Neural cell (in vitro differentiated cells): Measurements from ENCODE around the gene RCC1.
"Not testable (repeated sequence)": the region's sequence is repeated elsewhere in the genome, so short reads cannot be mapped to it uniquely, and the experiment has no call there.

Source experiments
- POLR2AphosphoS5 ChIP-seq: IDR thresholded peaks from 2 replicates; pipeline ENCODE4 v1.6.1; 2012
- RAD21 ChIP-seq: fragments of 450-650 bp; conservative IDR thresholded peaks from 2 replicates; pipeline ENCODE4 v1.6.1; 2014; ENCODE audit warnings: antibody characterized with exemption, mild to moderate bottlenecking, moderate library complexity
- SMC3 ChIP-seq: fragments of 450-650 bp; conservative IDR thresholded peaks from 2 replicates; pipeline ENCODE4 v1.6.1; 2014; ENCODE audit warnings: antibody characterized with exemption, mild to moderate bottlenecking, moderate library complexity; ENCODE audit not compliant: poor library complexity
- TF ChIP-seq, protein P1 (sequence below): fragments of 450-650 bp; IDR thresholded peaks from 2 replicates; pipeline ENCODE4 v1.5.1; 2014; ENCODE audit warnings: antibody characterized with exemption, mild to moderate bottlenecking, moderate library complexity; ENCODE audit not compliant: poor library complexity, severe bottlenecking

DNA sequence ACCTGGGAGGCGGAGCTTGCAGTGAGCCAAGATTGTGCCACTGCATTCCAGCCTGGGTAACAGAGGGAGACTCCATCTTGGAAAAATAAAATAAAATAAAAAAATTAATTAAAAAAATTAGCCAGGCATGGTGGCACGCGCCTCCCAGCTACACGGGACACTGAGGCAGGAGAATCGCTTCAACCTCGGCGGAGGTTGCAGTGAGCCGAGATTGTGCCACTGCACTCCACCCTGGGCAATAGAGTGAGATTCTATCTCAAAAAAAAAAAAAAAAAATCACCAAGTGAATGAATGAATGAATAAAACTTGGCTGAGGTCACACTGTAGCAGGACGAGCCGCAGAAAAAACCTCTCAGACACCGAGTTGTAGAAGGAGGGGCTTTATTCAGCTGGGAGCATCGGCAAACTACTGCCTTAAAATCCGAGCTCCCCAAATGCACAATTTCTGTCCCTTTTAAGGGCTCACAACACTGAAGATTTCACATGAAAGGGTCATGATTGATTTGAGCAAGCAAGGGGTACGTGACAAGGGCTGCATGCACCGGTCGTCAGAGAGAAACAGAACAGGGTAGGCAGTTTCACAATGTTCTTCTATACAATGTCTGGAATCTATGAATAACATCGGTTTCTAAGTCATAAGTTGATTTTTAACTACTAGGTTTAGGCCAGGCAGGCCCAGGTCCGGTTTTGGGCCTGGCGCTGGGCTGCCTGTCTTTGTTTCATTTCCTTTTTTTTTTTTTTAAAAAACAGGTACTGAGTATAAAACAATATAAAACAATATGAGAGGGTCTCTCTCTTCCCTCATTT lies 80.9 kb downstream of the RCC1 start:
- TF ChIP-seq SMC3, RAD21, POLR2AphosphoS5: not testable (repeated sequence)
- TF ChIP-seq, protein P1, sequence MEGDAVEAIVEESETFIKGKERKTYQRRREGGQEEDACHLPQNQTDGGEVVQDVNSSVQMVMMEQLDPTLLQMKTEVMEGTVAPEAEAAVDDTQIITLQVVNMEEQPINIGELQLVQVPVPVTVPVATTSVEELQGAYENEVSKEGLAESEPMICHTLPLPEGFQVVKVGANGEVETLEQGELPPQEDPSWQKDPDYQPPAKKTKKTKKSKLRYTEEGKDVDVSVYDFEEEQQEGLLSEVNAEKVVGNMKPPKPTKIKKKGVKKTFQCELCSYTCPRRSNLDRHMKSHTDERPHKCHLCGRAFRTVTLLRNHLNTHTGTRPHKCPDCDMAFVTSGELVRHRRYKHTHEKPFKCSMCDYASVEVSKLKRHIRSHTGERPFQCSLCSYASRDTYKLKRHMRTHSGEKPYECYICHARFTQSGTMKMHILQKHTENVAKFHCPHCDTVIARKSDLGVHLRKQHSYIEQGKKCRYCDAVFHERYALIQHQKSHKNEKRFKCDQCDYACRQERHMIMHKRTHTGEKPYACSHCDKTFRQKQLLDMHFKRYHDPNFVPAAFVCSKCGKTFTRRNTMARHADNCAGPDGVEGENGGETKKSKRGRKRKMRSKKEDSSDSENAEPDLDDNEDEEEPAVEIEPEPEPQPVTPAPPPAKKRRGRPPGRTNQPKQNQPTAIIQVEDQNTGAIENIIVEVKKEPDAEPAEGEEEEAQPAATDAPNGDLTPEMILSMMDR, result not testable (repeated sequence)
